PC-9 (cell line): ENCODE data around the gene CS. TPM values are rescaled to one million over a fixed set of nuclear protein-coding genes. Genes with fewer than 3 reads are reported as not detected.

Experiments used
- BruUV-seq: library from RNA; stranded (reverse); fragments of 400-500 nt; replicated peaks from 2 replicates; lab custom pipeline; 2021; lab: Mats Ljungman, UMichigan
- CTCF ChIA-PET: fragments of 300-600 bp; sonication (Branson Sonifier 250); formaldehyde crosslinking; loops from one replicate; lab custom pipeline; 2022; ENCODE audit warnings: antibody characterized with exemption; lab: Charles Lee
- POLR2A ChIA-PET: fragments of 300-600 bp; sonication (Branson Sonifier 250); formaldehyde crosslinking; loops from one replicate; lab custom pipeline; 2022; ENCODE audit warnings: antibody characterized with exemption; ENCODE audit not compliant: unreplicated experiment; lab: Charles Lee
- DNase-seq, 2 experiments: peaks; one replicate each; pipeline versions ENCODE4 v3.0.0 to v3.0.0-alpha.2; 2015 to 2022; ENCODE audit warnings: mixed read lengths in 1 of 2
- H2AFZ ChIP-seq: fragments of 200-600 bp; sonication (generic); 2 replicates; pipeline ENCODE4 v1.8.1; 2017; ENCODE audit warnings: antibody characterized with exemption
- H3F3A ChIP-seq: fragments of 200-600 bp; sonication (generic); 2 replicates; pipeline ENCODE4 v1.8.1; 2017; ENCODE audit warnings: antibody characterized with exemption, mild to moderate bottlenecking, low read depth; ENCODE audit not compliant: insufficient read depth
- H3K27ac ChIP-seq: fragments of 200-600 bp; sonication (generic); 2 replicates; pipeline ENCODE4 v1.6.1; 2016; ENCODE audit warnings: mixed run types
- H3K27me3 ChIP-seq: fragments of 200-600 bp; sonication (generic); 2 replicates; pipeline ENCODE4 v1.6.1; 2016; ENCODE audit warnings: low read depth, mixed run types; ENCODE audit not compliant: insufficient read depth
- H3K36me3 ChIP-seq: fragments of 200-600 bp; sonication (generic); 2 replicates; pipeline ENCODE4 v1.6.1; 2016; ENCODE audit warnings: low read depth, mixed run types
- H3K4me1 ChIP-seq: fragments of 200-600 bp; sonication (generic); replicated peaks from 2 replicates; pipeline ENCODE4 v1.6.1; 2016; ENCODE audit warnings: mixed run types; ENCODE audit not compliant: insufficient read depth
- H3K4me2 ChIP-seq: fragments of 200-600 bp; sonication (generic); 2 replicates; pipeline ENCODE4 v1.6.1; 2017; ENCODE audit warnings: mixed run types
- H3K4me3 ChIP-seq: fragments of 200-600 bp; sonication (generic); 2 replicates; pipeline ENCODE4 v1.6.1; 2016; ENCODE audit warnings: mixed run types
- H3K79me2 ChIP-seq: fragments of 200-600 bp; sonication (generic); 2 replicates; pipeline ENCODE4 v1.6.1; 2017; ENCODE audit warnings: low read depth, mixed run types
- H3K9me2 ChIP-seq: fragments of 200-600 bp; sonication (generic); 2 replicates; pipeline ENCODE4 v1.8.1; 2017; ENCODE audit warnings: mild to moderate bottlenecking; ENCODE audit not compliant: insufficient read depth
- H3K9me3 ChIP-seq: fragments of 200-600 bp; sonication (generic); 2 replicates; pipeline ENCODE4 v1.8.1; 2016; ENCODE audit warnings: low read depth; ENCODE audit not compliant: insufficient read depth
- H4K20me1 ChIP-seq: fragments of 200-600 bp; sonication (generic); 2 replicates; pipeline ENCODE4 v1.8.1; 2017; ENCODE audit not compliant: insufficient read depth
- CTCF ChIP-seq: fragments of 200-600 bp; sonication (generic); conservative IDR thresholded peaks from 2 replicates; pipeline ENCODE4 v1.6.1; 2017; ENCODE audit warnings: mixed run types, antibody characterized with exemption, mild to moderate bottlenecking, moderate library complexity
- EZH2 ChIP-seq: fragments of 200-600 bp; sonication (generic); IDR thresholded peaks from 2 replicates; pipeline ENCODE4 v1.8.0; 2017; ENCODE audit warnings: antibody characterized with exemption, low read depth
- intact Hi-C: fragments of 100-400 bp; cut with micrococcal nuclease; formaldehyde crosslinking; loops from one replicate; pipeline ENCODE4 v1.10.0; 2022; ENCODE audit not compliant: unreplicated experiment
- total RNA-seq: library from RNA; stranded (reverse); gene quantifications from 2 replicates; pipeline ENCODE4 v1.2.3, GENCODE V29; 2021

Gene CS
- total RNA-seq, 1 experiment from 2014 or later = 205 TPM

GRCh38 chr12:56231184-56231582, 68.9 kb downstream of the CS start:
- intact Hi-C loops = no loop called here
- BruUV-seq = no TSS peak
- CTCF ChIA-PET = no interaction called here

GRCh38 chr12:56230432-56231183, 69.5 kb downstream of the CS start:
- ChIA-PET POLR2A (no interaction called here), CTCF (no interaction called here)
- Histone ChIP-seq H3K4me1 (no peaks in the 10 kb centered on the region), H3K27ac (no peak overlapping the region), H3K4me2 (no peak overlapping the region), H3K9me2 (no peaks in the 10 kb centered on the region), H3K9me3 (no peaks in the 10 kb centered on the region), H4K20me1 (no peaks in the 10 kb centered on the region), H3K4me3 (no peak overlapping the region), H3K79me2 (no peaks in the 10 kb centered on the region), H2AFZ (no peak overlapping the region), H3K36me3 (no peaks in the 10 kb centered on the region), H3K27me3 (no peaks in the 10 kb centered on the region), H3F3A (peaks cover 11% of the 10 kb centered on the region; the same call in 1 of the 2 replicates)
- intact Hi-C loops = no loop called here
- no peak for DNase-seq
- no TSS peak for BruUV-seq
- TF ChIP-seq EZH2 = no peak
- no peak for TF ChIP-seq CTCF

More at GRCh38 chr12:56231184-56231582, 68.9 kb downstream of the CS start:
- Histone ChIP-seq H3K9me3 (no peaks in the 10 kb centered on the region), H4K20me1 (no peaks in the 10 kb centered on the region), H2AFZ (no peak overlapping the region), H3K27ac (no peak overlapping the region), H3K9me2 (no peaks in the 10 kb centered on the region), H3K4me1 (no peaks in the 10 kb centered on the region), H3F3A (peaks cover 11% of the 10 kb centered on the region; the same call in 1 of the 2 replicates), H3K4me2 (no peak overlapping the region), H3K27me3 (no peaks in the 10 kb centered on the region), H3K36me3 (no peaks in the 10 kb centered on the region), H3K4me3 (no peak overlapping the region), H3K79me2 (no peaks in the 10 kb centered on the region)
- TF ChIP-seq EZH2 = no peak
- no peak for TF ChIP-seq CTCF
- no peak for DNase-seq
- POLR2A ChIA-PET = interaction anchor here (0.6 kb wide), 1 partner anchor 193 kb away, joined by 3 read pairs; no protein-coding TSS in a partner anchor

GRCh38 chr12:56229916-56230431, 70.2 kb downstream of the CS start, which contains the start of gene SLC39A5:
TSS of gene SLC39A5 (plus strand) at chr12:56230051. CDS start at chr12:56231275, 1,224 bp downstream.
- CTCF ChIA-PET = no interaction called here
- Histone ChIP-seq H3F3A (peaks cover 11% of the 10 kb centered on the region; the same call in 1 of the 2 replicates), H3K27me3 (no peaks in the 10 kb centered on the region), H3K4me1 (peaks cover 4% of the 10 kb centered on the region; the same call in 1 of the 2 replicates), H3K4me3 (no peak within 1 kb of the TSS), H3K4me2 (no peak within 1 kb of the TSS), H2AFZ (no peak within 1 kb of the TSS), H3K27ac (no peak within 1 kb of the TSS), H3K9me3 (no peaks in the 10 kb centered on the region), H3K9me2 (no peaks in the 10 kb centered on the region), H3K36me3 (no peaks in the 10 kb centered on the region), H4K20me1 (no peaks in the 10 kb centered on the region), H3K79me2 (no peaks in the 10 kb centered on the region)
- TF ChIP-seq CTCF (no peak), EZH2 (no peak)
- BruUV-seq = no TSS peak
- intact Hi-C loops = no loop called here
- POLR2A ChIA-PET = no interaction called here
- no peak for DNase-seq
